KBM-7 (cell line): ENCODE results near the gene KCNE1.
"Not testable (repeated sequence)": the region's sequence is repeated elsewhere in the genome, so short reads cannot be mapped to it uniquely, and the experiment has no call there.

Experiments
- DNase-seq: peaks from one replicate; pipeline ENCODE4 v3.0.0-alpha.2; 2015
- in situ Hi-C: fragments of 300-500 bp; cut with MboI; formaldehyde crosslinking; loops from 2 replicates; pipeline ENCODE4 v1.14.3; 2020; ENCODE audit warnings: low sequenced_read_pairs, low pct_unique_long_range_greater_than_20kb, mixed read lengths

KCNE1 gene

DNA sequence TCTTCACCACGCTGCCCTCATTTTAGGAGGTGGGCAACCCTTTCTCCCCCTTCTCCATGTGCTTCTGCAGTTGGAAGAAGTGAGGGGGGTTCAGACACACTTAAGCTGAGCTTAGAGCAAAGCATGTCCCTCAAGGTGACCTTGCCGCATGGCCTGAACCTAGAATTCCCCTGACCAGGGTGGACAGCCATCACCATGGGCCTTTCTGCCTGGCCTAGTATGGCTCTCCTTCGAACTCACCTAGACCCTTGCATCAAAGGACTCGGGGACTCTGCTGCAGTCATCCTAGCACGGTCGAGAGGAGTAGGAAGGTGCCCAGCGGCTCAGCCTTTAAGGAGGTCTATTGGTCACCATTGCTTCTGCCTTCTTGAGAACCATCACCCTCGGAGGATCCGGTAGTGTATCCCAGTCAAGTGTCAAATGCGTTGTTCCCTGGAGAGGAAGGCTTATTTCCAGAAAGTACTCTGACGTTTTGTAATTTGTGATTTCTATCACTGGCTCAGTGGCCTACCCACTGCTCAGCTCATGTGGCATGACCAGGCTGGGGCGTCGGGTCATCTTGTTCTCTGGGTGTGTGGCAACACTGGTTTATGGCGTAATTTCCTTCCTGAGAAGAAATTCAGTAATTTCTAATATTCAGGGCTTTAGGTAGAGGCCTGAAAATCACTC is at the start of gene KCNE1:
Gene KCNE1 (minus strand): TSS at position 424 of the 669 bp plus-strand sequence. CDS start 62,576 bp downstream, outside the sequence.
- no peak for DNase-seq
- in situ Hi-C loops: no loop called here

DNA sequence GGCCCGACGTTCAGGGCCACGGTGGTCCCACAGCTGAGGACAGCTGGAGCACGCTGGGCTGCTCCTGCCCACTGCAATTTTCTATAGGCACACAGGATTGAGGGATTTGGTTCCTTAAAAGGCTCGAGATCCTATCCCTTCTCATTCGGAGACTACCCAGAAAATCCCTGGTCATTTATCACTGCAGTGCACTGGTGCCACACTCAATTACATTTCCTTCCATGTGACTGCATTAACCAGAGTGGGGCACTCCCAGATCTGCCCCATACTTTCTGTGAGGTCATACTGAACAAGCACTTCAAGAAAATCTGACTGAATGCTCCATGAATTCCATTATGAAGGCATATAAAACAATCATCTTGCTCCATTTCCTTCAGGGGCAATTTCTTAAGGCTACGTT is 49.8 kb upstream of the KCNE1 start:
- in situ Hi-C loops: no loop called here
- no peak for DNase-seq

DNA sequence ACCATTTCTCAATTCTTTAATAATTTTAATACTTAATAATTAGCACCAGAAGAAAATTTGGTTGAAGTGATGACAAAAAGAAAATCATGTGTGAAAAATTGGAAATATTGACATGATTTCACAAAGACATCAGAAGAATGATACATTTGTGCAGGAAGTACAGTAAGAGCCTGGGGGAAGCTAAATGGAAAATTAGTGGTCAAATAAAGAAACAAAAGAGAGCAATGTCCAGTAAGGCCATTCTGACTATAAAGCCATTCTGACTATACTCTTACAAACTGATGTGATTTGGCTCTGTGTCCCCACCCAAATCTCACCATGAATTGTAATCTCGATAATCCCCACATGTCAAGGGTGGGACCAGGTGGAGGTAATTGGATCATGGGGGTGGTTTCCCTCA is 48.6 kb upstream of the KCNE1 start:
- in situ Hi-C loops: no loop called here
- DNase-seq: no peak

DNA sequence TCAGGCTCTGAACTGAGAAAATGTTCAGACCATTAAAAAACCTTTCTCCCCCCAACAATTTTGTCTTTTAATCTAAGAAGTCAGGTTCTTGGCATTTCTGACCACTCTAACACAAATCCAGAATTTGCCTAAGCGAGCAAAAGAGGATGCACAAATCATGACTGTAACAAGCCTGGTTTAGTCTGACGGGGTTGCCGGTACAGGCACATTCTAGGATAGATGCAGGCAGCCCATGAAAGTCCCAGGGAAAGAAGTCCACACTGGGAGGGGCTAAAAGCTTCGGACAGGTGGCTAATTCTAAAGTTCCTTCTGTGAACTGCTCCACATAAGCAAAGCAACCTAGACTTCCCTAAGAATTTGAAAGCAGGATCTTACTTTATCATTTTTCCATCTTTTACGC is 48.0 kb upstream of the KCNE1 start:
- no peak for DNase-seq
- in situ Hi-C loops: no loop called here

DNA sequence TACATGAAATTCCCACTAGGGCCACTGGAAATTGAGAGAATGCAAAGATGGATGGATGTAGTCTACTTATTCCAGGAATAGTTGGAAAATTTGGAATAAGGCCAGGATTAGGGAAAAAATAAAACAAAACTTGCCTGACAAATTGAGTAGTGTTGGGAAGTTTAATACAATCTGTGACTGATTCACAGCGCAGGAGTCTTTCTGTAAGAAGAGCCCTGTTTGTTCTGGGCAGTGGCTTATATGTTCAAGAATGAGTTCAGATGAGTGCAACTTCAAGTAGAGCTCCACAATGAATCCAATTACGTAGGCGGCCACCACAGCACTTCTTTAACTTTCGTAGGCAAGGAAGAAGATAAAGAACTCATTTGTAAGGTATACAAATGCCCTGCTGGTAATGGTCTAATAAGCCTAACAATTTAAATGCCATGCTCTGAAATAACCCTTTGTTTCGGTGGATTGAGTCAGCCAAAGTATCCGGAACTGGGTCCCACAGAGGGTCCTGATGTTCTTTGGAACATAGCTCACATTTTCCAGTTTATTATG is 47.1 kb upstream of the KCNE1 start:
- no peak for DNase-seq
- in situ Hi-C loops: no loop called here

DNA sequence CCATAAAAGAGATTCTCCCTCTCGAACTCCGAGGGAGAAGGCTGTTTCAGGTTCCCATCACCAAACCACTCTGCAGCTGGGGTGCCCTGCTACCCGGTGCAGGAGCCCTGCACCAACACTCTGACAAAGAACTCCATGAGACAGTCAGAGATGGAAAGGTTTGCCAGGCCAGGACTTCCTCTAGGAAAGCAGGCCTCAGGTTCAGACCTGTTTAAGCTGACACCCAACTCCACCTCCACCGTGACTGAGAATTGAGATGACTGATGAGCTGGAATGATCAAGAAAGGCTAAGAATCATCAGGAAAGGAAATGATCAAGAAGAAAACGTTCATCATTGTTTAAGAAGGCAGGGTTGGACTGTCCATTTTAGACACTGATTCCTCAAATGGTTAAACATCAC is 46.2 kb upstream of the KCNE1 start:
- no peak for DNase-seq
- in situ Hi-C loops: no loop called here

DNA sequence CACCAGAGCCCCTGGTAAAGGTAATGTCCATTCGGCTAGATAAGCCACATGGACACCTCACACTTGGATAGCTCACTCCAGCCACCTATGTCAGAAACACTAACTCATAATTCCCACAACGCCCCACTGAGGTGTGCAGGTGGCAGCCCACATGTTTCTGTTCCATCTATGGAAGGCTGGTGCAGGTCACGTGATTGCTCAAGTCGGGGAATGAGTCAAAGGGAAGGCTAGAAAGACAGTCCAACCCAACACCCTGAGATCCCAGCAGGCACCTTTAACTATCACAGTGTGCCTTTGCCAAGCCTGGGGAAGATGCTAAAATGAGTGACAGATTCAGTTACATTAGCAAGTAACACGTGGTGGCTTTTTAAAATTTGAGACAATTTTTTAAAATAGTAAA is 45.3 kb upstream of the KCNE1 start:
- no peak for DNase-seq
- in situ Hi-C loops: no loop called here

DNA sequence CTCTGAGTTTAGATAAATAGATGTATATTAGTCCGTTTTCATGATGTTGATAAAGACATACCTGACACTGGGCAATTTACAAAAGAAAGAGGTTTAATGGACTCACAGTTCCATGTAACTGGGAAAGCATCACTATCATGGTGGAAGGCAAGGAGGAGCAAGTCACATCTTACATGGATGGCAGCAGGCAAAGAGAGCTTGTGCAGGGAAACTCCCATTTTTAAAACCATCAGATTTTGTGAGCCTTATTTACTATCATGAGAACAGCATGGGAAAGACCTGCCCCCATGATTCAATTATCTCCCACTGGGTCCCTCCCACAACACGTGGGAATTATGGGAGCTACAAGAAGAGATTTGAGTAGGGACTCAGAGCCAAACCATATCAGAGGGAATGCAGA is 42.7 kb upstream of the KCNE1 start:
- DNase-seq, in situ Hi-C loops: not testable (repeated sequence)

DNA sequence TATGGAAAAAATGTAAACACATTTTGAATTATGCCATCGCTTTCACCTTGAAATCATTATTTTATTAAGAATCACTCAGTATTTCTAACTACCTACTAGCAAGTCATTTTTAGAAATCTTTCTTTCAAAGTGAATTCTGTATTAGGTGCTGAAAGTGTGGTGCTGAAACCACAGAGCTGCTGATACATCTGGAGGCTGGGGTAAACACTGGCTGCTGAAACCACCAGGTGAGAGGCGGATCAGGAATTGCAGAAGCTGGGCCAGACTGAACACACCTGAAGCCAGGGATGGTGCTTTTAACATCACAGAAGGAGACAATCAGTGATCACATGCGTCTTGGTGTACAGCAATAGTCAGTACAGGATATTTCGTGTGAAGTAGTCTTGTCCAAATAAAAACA is 42.2 kb upstream of the KCNE1 start:
- no peak for DNase-seq
- in situ Hi-C loops: no loop called here

DNA sequence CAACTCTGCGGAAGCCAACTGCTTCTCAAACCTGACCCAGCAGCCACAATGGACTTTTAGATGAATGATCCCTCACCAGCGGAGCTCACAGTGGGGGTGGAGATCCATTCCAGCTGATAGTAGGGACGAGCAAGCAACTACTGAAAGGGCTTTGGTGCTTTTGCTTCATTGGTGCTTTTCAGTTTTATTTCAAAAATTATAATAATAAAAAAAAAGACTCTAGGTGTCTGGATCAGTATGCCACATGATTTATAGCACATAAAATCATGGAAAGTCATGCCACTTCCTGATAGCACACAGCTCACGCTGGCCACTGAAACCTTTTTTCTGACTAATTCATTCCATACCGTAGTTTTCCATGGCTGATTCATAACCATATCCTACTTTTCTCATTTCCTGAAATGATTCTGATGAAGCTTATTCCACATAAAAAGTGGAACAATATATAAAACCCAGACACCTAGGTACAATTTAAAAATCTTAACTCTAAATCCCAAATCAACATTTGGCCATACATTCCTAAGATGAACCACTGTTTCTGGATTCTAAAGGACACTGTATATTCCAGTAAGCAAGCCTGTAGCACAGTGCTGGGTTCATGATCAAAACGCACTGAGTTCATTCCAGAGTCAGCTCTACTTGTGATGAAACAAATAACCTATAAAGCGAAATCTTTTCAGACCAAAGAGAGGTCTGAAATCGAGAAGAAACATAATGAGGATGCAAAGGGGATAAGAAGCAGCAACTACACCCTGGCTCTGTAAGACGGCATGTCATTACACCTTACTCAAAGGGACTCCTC is 41.3 kb upstream of the KCNE1 start:
- in situ Hi-C loops: no loop called here
- no peak for DNase-seq

DNA sequence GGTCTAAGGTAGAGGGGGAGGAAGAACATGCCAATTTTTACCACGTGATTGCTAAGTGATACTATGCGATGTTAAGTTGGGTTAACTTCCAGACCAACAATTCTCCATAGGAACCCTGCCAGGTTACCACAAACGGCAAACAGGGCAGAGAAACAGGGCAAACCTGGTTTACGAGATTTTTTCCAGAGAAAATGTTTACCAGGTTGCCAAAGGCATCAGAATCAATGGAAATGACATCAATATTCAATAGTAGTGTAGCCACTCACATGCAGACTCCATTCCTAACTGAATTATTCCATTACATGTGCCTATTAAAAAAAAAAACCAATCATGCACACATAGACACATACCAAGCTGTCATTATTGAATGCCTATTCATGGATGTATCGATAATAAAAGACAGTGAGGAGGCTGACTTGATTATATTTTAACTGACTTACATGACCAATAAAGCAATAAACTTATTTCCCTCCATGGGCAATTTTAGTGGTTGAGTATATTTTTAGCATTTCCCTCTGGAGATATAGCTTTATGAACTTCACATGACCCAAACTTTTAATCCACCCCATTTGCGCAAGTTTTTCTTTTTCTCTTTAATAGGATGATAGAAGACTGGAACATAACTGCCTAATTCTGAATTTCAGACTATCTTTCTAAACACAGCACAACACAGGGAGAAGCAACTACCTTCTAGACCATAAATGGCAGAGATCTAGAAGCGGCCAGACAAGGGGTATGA is 40.5 kb upstream of the KCNE1 start:
- in situ Hi-C loops: no loop called here
- no peak for DNase-seq

DNA sequence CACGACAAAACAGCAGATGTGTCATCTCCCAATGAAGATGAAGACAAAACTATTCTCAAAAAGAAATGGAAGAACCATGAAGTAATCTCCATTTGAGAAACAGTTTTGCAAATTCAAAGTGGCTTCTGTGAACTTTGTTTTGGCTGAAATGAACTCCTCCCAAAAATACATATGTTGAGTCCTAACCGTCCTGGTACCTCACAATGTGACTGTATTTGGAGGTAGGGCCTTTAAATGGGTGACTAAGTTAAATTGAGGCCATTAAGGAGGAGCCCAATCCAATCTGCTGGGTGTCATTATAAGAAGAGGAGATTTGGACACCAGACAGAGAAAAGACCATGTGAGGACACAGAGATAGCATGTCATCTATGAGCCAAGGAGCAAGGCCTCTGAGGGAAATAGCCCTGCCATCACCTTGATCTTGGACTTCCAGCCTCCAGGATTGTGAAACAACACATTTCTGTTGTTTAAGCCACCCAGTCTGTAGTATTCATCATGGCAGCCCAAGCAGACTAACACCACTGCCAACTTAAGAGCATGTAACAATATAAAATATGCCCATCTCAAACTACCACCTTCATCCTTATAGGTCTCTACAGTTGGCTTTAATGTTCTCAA is 38.3 kb upstream of the KCNE1 start:
- DNase-seq: no peak
- in situ Hi-C loops: no loop called here

DNA sequence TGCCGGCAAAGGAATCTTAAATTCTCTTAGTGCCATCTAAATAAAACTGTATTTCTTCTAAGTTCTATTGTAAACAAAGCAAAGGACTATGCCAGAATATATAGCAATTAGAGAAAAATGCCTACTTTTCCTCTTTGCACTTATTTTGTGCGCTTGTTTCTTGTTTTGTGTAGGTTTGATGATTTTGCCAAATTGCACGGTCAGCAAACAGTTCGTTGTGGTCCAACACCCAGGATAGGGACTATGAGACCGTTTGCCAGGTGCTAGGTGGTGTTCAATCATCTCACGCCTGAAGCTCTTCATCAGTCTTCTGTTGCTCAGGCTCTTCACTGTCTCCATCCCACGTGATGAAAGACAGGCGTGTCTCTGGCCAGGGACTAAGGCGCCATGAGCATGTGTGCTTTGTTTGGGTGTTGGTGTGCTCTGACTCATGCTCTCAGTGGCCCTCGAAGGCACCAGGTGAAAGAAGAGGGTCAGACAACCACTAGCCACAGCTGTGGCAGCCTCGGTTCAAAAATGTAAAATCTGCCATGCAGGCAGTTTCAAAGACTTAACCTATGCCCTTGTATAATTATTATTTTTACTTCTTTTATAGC is 36.9 kb upstream of the KCNE1 start:
- DNase-seq: no peak
- in situ Hi-C loops: no loop called here

DNA sequence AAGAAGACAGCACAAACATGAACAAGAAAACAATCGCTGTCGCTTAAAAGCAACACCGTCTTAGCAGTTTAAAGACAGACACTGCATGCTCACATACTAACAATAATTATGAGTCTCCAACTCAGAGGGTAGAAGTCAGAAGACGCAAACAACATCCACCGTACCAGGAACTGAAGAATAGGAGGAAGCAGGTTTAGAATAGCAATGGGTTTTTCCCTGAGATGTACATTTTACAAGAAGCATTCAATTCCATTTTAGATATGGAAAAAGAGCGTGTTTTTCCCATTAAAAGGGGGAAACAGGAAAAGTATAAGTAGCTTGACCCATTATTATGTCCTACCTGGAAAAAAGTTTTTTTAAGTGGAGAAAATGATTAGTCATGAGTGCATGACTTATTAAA is 34.5 kb upstream of the KCNE1 start:
- no peak for DNase-seq
- in situ Hi-C loops: no loop called here

DNA sequence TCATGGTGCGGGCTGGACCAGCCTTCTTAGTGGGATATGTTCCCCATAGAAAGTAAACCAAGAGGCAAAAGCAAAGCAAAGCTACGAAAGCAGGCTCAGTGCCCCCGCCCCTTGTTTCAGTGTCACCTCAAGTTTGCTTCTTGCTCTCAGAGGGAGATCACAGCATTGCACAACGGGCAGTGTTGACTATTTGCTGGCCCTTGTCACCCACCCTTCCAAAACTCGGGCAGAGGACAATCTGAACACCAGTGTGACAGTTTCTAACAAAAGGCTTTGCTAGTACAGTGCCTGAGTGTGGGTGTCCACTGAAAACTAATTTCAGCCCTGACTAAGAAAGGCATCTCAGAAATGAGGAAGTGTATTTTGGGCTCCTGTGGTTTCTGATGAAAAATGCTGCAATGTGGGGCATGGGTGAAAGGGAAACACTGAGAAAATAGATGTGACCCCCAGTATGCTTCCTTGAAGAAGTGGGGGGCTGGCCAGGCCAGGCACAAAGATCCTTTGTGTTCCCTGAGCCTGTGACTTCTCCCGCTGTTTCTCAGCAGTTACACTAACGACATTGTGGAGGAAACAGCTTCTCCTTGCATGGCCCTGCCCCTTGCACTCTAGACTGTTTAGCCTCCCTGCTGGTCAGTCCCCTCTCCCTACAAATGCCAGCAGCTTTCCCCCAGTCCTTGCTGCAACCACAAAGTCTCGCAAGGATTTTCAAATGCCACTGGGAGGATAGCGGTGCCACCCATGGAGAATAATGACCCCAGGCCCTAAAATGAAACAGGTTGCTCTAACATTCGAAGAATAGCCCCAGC is 33.3 kb upstream of the KCNE1 start:
- peak; percentile 84 for DNase-seq
- in situ Hi-C loops: no loop called here

DNA sequence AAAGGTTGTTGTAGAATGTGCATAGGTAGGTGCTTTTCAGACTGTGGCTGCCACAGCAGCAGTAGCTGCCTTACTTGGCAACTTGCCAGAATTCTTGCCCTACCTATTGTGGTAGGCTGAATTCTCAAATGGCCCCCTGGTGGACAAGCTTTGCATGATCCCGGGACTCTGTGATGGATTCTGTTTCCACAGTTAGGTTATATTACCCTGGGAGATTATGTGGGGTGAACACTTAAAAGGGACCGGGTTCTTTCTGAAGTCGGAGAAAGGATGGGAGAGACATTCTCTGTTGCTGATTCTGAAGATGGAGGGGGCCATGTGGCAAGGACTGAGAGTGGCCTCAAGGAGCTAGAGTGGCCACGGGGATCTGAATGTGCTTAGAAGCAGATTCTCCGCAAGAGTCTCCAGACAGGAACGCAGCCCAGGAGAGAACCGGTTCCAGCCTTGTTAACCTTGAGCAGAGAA is 32.1 kb upstream of the KCNE1 start:
- in situ Hi-C loops: no loop called here
- peak; percentile 77 for DNase-seq

DNA sequence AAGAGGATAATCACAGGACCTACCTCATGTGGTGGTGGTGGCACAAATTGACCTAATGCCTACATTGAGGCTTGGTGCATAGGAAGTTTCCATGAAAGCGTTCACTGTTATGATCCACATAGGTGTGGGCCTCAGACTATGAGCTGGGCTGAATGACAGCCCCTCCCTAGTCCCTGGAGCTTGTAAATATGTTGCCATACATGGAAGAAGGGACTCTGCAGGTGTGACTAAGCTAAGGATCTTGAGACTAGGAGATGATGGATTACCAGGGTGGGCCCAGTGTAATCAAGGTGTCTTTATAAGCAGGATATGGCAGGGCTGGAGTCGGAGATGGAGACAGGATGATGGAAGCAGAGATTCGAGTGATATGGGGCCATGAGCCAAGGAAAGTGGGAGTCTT is 31.0 kb upstream of the KCNE1 start:
- no peak for DNase-seq
- in situ Hi-C loops: no loop called here

DNA sequence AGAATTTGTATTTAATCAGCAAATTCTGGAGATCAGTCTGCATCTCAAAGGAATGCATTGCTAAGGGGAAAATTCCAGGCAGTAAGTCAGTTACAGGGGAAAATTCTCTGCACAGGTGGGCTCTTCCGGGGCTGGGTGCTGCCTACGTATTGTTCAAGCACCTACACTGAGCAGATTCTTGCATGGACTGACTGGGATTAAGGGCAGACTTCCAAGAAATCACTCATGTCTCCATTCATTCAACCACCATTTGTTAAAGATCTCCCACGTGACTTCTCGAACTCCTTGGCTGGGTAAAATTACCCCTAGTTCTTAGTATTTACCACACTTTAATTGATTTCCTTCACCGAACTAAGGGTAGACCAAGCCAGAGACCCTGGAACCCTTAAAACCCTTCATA is 28.2 kb upstream of the KCNE1 start:
- in situ Hi-C loops: no loop called here
- DNase-seq: no peak
